Sigmoid colon (tissue), 7 donors: ENCODE measurements around the gene IFT80. TPM values are rescaled to one million over a fixed set of nuclear protein-coding genes. Genes with fewer than 3 reads are reported as not detected.
A peak's percentile ranks its signal among the peaks of the same experiment; 100 is the strongest.

Experiments
- DNase-seq: peaks from one replicate; pipeline ENCODE4 v3.0.0-alpha.2; 2019
- H3K27ac ChIP-seq, 4 donors: fragments of 200-600 bp; sonication (generic); one replicate each; pipeline ENCODE4 v1.5.1; 2016 to 2019; ENCODE audit warnings: mild to moderate bottlenecking in 1 of 4
- H3K27me3 ChIP-seq, 3 donors: fragments of 200-600 bp; sonication (generic); one replicate each; pipeline ENCODE4 v1.5.1; 2019; ENCODE audit warnings: mild to moderate bottlenecking in 1 of 3
- H3K36me3 ChIP-seq, 4 donors: fragments of 200-600 bp; sonication (generic); one replicate each; pipeline ENCODE4 v1.5.1; 2016 to 2019
- H3K4me1 ChIP-seq, 4 donors: fragments of 200-600 bp; sonication (generic); one replicate each; pipeline ENCODE4 v1.5.1; 2017 to 2019
- H3K4me3 ChIP-seq, 4 donors: fragments of 200-600 bp; sonication (generic); one replicate each; pipeline ENCODE4 v1.5.1; 2017 to 2019; ENCODE audit warnings: mild to moderate bottlenecking in 2 of 4, moderate library complexity in 1 of 4
- H3K9me3 ChIP-seq, 4 donors: fragments of 200-600 bp in 3 of 4; sonication (generic) in 3 of 4; one replicate each; pipeline versions ENCODE4 v1.5.1 to v1.6.1; 2013 to 2019
- CTCF ChIP-seq, 4 experiments: fragments of 450-650 bp in 3 of 4; fragments of 200-600 bp in 1 of 4; IDR thresholded peaks; one replicate each; pipeline ENCODE4 v1.5.1; 2016 to 2019; ENCODE audit warnings: antibody characterized with exemption in 4 of 4, mild to moderate bottlenecking in 3 of 4, moderate library complexity in 2 of 4
- EP300 ChIP-seq, 4 donors: sonication (generic); formaldehyde crosslinking; IDR thresholded peaks; one replicate each; pipeline ENCODE4 v1.6.1; 2017; ENCODE audit warnings: antibody characterized with exemption in 4 of 4
- POLR2A ChIP-seq, 2 donors: fragments of 450-650 bp; IDR thresholded peaks; one replicate each; pipeline ENCODE4 v1.6.1; 2016; ENCODE audit warnings: antibody characterized with exemption in 2 of 2, mild to moderate bottlenecking in 2 of 2, moderate library complexity in 2 of 2
- POLR2AphosphoS5 ChIP-seq, 4 donors: sonication (generic); formaldehyde crosslinking; IDR thresholded peaks; one replicate each; pipeline ENCODE4 v1.6.1; 2017; ENCODE audit warnings: antibody characterized with exemption in 4 of 4
- WGBS, 2 donors: extraction: QIAGEN DNeasy Blood & Tissue Kit; methylation state at CpG; one replicate each; pipeline ENCODE4 v1.1.7; 2013; 5-methylcytosine and 5-hydroxymethylcytosine counted together
- intact Hi-C: fragments of 100-400 bp; cut with DNase I; formaldehyde crosslinking; loops from one replicate; pipeline ENCODE4 v1.15.1; 2023
- polyA plus RNA-seq, 3 donors: library from polyadenylated mRNA; stranded (reverse); fragments of 200-250 nt; gene quantifications; one replicate each; pipeline ENCODE4 v1.2.3, GENCODE V29; 2013
- total RNA-seq, 4 donors: library from RNA; depleted of rRNA; stranded (reverse); fragments of >200 nt; gene quantifications; one replicate each; pipeline ENCODE4 v1.1.0, GENCODE V29; 2016
- donor health status: healthy with polysubstance abuse.
- donor health status: Bipolar disorder and iron deficiency.
- donor health status: healthy.

IFT80 gene
- total and polyA plus RNA-seq, 7 donors: 5.8 to 22.8 (median 15.0) TPM

DNA sequence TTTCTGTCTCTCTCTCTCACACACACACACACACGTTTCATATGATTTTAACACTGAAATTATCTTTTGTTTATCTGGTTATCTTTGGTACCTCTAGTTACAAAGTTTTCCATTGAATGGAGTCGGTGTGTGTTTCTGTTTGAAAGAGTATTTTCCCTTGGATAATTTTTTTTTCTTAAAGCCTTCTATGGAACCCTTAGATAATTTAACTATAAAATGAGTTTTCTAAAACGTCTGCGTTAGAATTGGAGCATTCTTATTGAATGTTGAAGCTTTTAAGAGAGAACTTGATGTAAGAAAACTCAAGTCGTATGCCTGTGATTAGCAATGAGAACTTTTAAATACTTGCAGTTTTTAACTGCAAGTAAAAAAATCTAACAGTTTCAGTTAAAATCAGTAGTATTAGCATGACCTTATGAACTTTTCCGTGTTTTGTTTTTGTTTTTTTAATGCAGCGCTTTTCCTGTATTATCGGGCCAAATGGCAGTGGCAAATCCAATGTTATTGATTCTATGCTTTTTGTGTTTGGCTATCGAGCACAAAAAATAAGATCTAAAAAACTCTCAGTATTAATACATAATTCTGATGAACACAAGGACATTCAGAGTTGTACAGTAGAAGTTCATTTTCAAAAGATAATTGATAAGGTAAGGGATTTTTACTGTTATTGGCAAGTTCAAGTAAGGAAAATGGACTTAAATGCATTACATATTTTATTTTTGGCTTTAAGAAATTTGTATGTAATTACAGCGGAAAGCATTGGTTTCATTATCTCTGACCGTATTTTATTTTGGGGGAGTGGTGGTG, 3.4 kb upstream of the IFT80 start:
- Histone ChIP-seq H3K27me3 (peaks cover 0 to 42% (median 15%) of the 10 kb centered on the region in 3 donors), H3K27ac (peak overlapping the region; percentile 22 to 90 (median 86)), H3K9me3 (no peaks in the 10 kb centered on the region), H3K36me3 (no peaks in the 10 kb centered on the region), H3K4me3 (peak overlapping the region in 3 of 4 donors; percentile 61 to 76 (median 69)), H3K4me1 (peaks cover 0 to 26% (median 19%) of the 10 kb centered on the region in 4 donors)
- WGBS, 2 donors: 13 to 20% methylated on average over 11 of the region's 11 CpGs
- intact Hi-C loops: loop anchor here (10.0 kb wide), 1 partner anchor 638 kb away; no protein-coding TSS in a partner anchor
- TF ChIP-seq EP300 (IDR thresholded peaks at IDR 0.05): no peak
- TF ChIP-seq CTCF (IDR thresholded peaks at IDR 0.05): no peak
- no peak for TF ChIP-seq POLR2AphosphoS5 (IDR thresholded peaks at IDR 0.05)
- TF ChIP-seq POLR2A (IDR thresholded peaks at IDR 0.05): no peak
- DNase-seq: no peak

DNA sequence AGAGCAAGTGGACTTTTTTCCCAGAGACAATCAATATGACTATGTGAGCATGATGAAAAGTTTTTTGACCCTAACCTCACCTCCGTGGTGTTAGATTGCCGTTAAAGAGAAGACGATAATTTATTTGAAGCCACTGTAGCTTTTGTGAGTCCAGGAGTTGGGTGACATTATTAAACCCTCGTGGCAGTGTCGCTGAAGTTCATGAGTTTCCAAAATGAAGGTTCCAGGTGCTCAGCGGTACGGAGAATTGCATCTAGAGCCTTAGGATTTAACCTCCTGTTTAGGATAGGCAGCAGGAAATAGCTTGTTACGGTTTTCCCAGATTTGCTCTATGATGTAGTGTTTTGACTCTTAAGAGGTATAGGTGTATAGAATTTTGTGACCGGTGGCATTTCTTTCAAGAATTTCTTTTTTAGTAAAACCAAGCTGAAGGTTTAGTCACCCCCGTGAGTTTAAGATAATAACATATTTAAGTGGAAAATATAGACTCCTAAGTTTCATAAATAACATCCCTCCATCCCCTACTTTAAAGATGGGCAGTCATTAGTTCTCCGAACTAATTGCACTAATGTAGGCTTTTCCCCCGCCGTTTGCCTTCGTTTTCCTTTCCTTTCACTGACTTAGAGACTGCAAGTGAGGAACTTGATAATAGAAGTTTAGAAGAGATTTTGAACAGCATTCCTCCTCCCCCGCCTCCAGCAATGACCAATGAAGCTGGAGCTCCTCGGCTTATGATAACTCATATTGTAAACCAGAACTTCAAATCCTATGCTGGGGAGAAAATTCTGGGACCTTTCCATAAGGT, 2.5 kb upstream of the IFT80 start:
- TF ChIP-seq POLR2AphosphoS5 (IDR thresholded peaks at IDR 0.05) (peak in 1 of 4 donors; percentile 1), POLR2A (IDR thresholded peaks at IDR 0.05) (no peak), CTCF (IDR thresholded peaks at IDR 0.05) (no peak), EP300 (IDR thresholded peaks at IDR 0.05) (no peak)
- peak overlapping the region; percentile 84 to 90 (median 86) for H3K27ac ChIP-seq
- WGBS, 2 donors: 3 to 4% methylated on average over 16 of the region's 16 CpGs

DNA sequence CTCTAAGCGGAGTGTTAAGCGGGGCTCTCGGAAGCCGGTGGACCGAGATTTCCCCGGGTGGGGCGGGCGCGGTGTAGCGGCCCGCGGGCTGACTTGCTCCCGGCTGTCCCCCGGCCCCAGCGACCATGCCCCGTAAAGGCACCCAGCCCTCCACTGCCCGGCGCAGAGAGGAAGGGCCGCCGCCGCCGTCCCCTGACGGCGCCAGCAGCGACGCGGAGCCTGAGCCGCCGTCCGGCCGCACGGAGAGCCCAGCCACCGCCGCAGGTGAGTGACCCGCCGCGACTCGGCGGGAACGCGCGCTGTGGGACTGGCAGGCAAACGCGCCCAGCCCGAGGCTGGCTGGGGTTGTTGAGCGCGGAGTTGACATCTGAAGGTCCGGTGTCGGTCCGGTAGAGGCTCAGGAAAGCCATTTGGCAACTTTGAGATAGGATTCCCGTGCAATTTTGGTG, 1.7 kb upstream of the IFT80 start:
- WGBS, 2 donors: 0% methylated on average over 51 of the region's 51 CpGs
- Histone ChIP-seq H3K27me3 (peaks cover 0 to 42% (median 15%) of the 10 kb centered on the region in 3 donors), H3K4me3 (peak overlapping the region; percentile 61 to 76 (median 68)), H3K9me3 (no peaks in the 10 kb centered on the region), H3K36me3 (no peaks in the 10 kb centered on the region), H3K4me1 (peaks cover 0 to 26% (median 19%) of the 10 kb centered on the region in 4 donors), H3K27ac (peak overlapping the region; percentile 84 to 90 (median 86))
- TF ChIP-seq POLR2A (IDR thresholded peaks at IDR 0.05): no peak
- TF ChIP-seq POLR2AphosphoS5 (IDR thresholded peaks at IDR 0.05): no peak
- no peak for TF ChIP-seq EP300 (IDR thresholded peaks at IDR 0.05)
- TF ChIP-seq CTCF (IDR thresholded peaks at IDR 0.05): no peak
- intact Hi-C loops: loop anchor here (10.0 kb wide), 1 partner anchor 636 kb away; no protein-coding TSS in a partner anchor
- DNase-seq: peak; percentile 60

More for the DNA sequence above, 2.5 kb upstream of the IFT80 start:
- Histone ChIP-seq H3K36me3 (no peaks in the 10 kb centered on the region), H3K4me1 (peaks cover 0 to 26% (median 19%) of the 10 kb centered on the region in 4 donors), H3K27me3 (peaks cover 0 to 42% (median 15%) of the 10 kb centered on the region in 3 donors), H3K9me3 (no peaks in the 10 kb centered on the region), H3K4me3 (peak overlapping the region; percentile 61 to 76 (median 68))
- intact Hi-C loops: loop anchor here (10.0 kb wide), 1 partner anchor 637 kb away; no protein-coding TSS in a partner anchor
- no peak for DNase-seq

DNA sequence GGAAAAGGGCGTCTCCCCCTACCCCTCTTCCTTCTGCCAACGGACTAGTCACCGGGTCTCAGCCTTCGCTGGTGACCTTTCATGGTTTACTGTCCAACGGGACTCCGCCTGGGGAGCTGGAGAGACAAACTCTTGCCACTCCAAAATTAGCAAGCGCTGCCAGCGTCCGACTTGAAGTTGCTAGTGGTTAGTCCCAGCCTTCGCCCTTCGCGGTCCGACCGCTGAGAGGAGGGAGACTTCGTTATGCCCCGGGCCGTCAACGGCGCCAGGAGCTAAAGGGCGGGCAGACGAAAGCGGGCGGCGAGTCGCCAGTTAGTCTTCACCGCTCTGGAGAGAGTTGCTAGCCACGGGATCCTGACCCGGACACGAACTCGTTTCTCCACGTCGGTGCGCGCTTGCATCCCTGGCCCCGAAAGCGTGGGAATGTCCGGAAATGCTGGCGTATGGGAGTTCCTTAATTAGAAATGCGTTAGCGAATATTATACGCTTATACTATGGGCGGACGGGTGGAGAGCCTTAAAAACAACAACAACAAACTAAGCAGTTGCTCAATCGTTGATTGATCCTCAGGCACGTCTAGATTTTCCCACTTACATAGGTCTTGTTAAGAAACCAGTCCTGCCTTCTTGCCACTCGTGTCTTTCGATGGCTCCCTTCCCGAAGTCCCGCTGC, 1.1 kb upstream of the IFT80 start:
- Histone ChIP-seq H3K9me3 (no peaks in the 10 kb centered on the region), H3K4me1 (peaks cover 0 to 26% (median 19%) of the 10 kb centered on the region in 4 donors), H3K4me3 (peak overlapping the region; percentile 61 to 76 (median 68)), H3K36me3 (no peaks in the 10 kb centered on the region), H3K27ac (peak overlapping the region; percentile 84 to 90 (median 86)), H3K27me3 (peaks cover 0 to 42% (median 15%) of the 10 kb centered on the region in 3 donors)
- intact Hi-C loops: loop anchor here (10.0 kb wide), 1 partner anchor 635 kb away; no protein-coding TSS in a partner anchor
- TF ChIP-seq POLR2A (IDR thresholded peaks at IDR 0.05) (no peak), POLR2AphosphoS5 (IDR thresholded peaks at IDR 0.05) (peak in 1 of 4 donors; percentile 20)
- peak; percentile 75 for DNase-seq
- WGBS, 2 donors: 0% methylated on average over 49 of the region's 49 CpGs
